T1000 (cell line): Measurements from ENCODE around the gene NPHP1.
"Not testable (repeated sequence)": the region's sequence is repeated elsewhere in the genome, so short reads cannot be mapped to it uniquely, and the experiment has no call there.

Source experiments
- DNase-seq: peaks from one replicate; lab custom pipeline; 2025; ENCODE audit warnings: mixed read lengths; lab: John Stamatoyannopoulos, UW

The NPHP1 gene

GRCh38 chr2:110204408-110205385 lies at the start of gene NPHP1:
NPHP1 (minus strand) TSS chr2:110205013; CDS start chr2:110204968, 45 bp downstream.
- peak; percentile 82 for DNase-seq

GRCh38 chr2:110248081-110248795 lies 43.4 kb upstream of the NPHP1 start:
- DNase-seq: not testable (repeated sequence)

GRCh38 chr2:110245488-110246435 lies 40.9 kb upstream of the NPHP1 start:
- DNase-seq: not testable (repeated sequence)

GRCh38 chr2:110243283-110243682 lies 38.5 kb upstream of the NPHP1 start:
- not testable (repeated sequence) for DNase-seq

GRCh38 chr2:110234514-110234913 lies 29.7 kb upstream of the NPHP1 start:
- not testable (repeated sequence) for DNase-seq

- DNase-seq: not testable (repeated sequence)
Measured at GRCh38 chr2:110229886-110230285, 25.1 kb upstream of the NPHP1 start.

GRCh38 chr2:110222626-110223025 lies 17.8 kb upstream of the NPHP1 start:
- DNase-seq: not testable (repeated sequence)

GRCh38 chr2:110221938-110222337 lies 17.1 kb upstream of the NPHP1 start:
- DNase-seq: no peak

GRCh38 chr2:110220190-110220564 lies 15.4 kb upstream of the NPHP1 start:
- no peak for DNase-seq

- no peak for DNase-seq
Measured at GRCh38 chr2:110219496-110220189, 14.8 kb upstream of the NPHP1 start.

- not testable (repeated sequence) for DNase-seq
Measured at GRCh38 chr2:110218889-110219288, 14.1 kb upstream of the NPHP1 start.

- DNase-seq: no peak
Measured at GRCh38 chr2:110216803-110217202, 12.0 kb upstream of the NPHP1 start.

- DNase-seq: no peak
Measured at GRCh38 chr2:110216199-110216598, 11.4 kb upstream of the NPHP1 start.

GRCh38 chr2:110215566-110216158 lies 10.8 kb upstream of the NPHP1 start:
- no peak for DNase-seq

GRCh38 chr2:110215091-110215490 lies 10.3 kb upstream of the NPHP1 start:
- DNase-seq: no peak

GRCh38 chr2:110213522-110213921 lies 8.7 kb upstream of the NPHP1 start:
- DNase-seq: not testable (repeated sequence)

- DNase-seq: peak; percentile 48
Measured at GRCh38 chr2:110211938-110212858, 7.4 kb upstream of the NPHP1 start, which contains the start of gene MTLN. MTLN (minus strand) TSS chr2:110212547; CDS start chr2:110212525, 22 bp downstream.

GRCh38 chr2:110205660-110206455 lies 1.0 kb upstream of the NPHP1 start:
- no peak for DNase-seq

GRCh38 chr2:110198016-110198415 lies 6.8 kb downstream of the NPHP1 start:
- no peak for DNase-seq
